ENCODE measurements around the gene PARVG.

Gene PARVG

GRCh38 chr22:44247923-44248892 is 67.5 kb downstream of the PARVG start:
- no peak for DNase-seq

GRCh38 chr22:44248926-44249325 is 68.2 kb downstream of the PARVG start:
- no peak for DNase-seq

- no peak for DNase-seq
Measured at GRCh38 chr22:44249376-44250147, 68.8 kb downstream of the PARVG start.

GRCh38 chr22:44254811-44255210 is 74.1 kb downstream of the PARVG start:
- no peak for DNase-seq

- no peak for DNase-seq
Measured at GRCh38 chr22:44256085-44256484, 75.4 kb downstream of the PARVG start.

GRCh38 chr22:44256556-44257485 is 76.1 kb downstream of the PARVG start:
- DNase-seq: no peak

All from activated CD4-positive, alpha-beta T cell treated with anti-CD3 and anti-CD28 coated beads, Interleukin-2, amount 50 U/mL, for 1 hour (primary cell).